Kidney glomerular epithelial cell (primary cell): Measurements from ENCODE around the gene F3.
A peak's percentile ranks its signal among the peaks of the same experiment; 100 is the strongest.
"Not testable (repeated sequence)": the region's sequence is repeated elsewhere in the genome, so short reads cannot be mapped to it uniquely, and the experiment has no call there.

Experiments
- DNase-seq: peaks from one replicate; lab custom pipeline; 2025; lab: John Stamatoyannopoulos, UW

F3 gene

DNA sequence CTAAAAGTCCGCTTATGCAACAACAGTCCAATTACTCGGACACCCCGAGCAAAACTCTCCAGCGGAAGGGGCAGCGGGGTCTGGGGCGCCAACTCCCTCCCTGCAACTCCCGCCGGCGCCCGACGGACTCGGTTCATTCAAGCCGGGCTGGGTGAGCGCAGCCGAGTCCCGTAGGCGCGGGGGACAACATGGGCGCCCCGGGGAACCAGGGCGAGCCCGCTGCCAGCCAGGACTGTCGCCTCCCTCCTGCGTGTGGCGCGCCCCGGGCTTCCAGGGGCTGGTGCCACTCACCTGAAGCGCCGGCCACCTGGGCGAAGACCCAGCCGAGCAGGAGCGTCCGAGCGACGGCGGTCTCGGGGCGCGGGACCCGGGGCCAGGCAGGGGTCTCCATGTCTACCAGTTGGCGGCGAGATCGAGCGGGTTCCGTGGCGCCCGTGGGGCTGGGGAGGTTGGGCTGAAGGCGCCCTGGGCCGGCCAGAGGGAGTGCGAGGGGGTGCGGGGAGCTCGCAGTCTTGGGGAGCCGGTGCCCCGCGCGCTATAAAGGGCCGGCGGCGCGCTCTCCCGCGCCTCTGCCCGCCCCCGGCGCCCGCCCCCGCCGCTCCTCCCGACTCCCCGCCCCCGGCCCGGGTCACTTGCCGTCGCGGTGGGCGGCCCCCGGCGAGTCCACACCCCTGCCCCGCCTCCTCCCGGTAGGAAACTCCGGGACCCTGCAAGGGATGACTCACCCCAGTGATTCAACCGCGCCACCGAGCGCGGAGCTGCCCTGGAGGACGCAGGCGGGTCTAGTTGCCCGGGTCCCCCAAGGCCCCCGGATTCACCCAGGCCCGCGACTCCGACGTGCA lies at the start of gene F3:
F3 (minus strand) TSS at position 514 of the 842 bp plus-strand sequence; CDS start at position 391, 123 bp downstream.
- peak; percentile 65 for DNase-seq

- no peak for DNase-seq
Observed at GRCh38 chr1:94590203-94591137, 48.9 kb upstream of the F3 start.

- DNase-seq: no peak
Observed at GRCh38 chr1:94589728-94590127, 48.2 kb upstream of the F3 start.

GRCh38 chr1:94582565-94582964 lies 41.0 kb upstream of the F3 start:
- DNase-seq: no peak

GRCh38 chr1:94580367-94581115 lies 39.0 kb upstream of the F3 start:
- DNase-seq: no peak

DNA sequence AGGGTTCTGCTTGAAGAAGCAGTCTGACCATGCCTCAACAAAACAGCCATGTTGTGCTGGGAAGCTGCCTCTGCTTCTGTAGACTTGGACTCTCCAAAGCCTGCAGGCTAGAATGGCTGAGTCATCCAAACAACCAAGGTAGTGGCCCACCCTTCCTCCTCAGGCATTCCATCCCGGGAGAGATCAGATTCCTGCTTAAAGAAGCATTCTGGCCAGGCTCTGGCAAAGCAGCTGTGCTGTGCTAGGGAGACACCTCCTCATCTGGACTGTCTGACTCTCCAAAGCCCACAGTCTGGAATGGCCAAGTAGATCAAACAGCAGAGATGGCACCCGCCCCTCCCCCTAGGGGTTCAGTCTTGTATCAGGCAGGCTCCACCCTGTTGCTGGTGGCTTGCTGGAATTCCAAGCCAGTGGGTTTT lies 38.3 kb upstream of the F3 start:
- peak; percentile 75 for DNase-seq

GRCh38 chr1:94578856-94579255 lies 37.3 kb upstream of the F3 start:
- no peak for DNase-seq

DNA sequence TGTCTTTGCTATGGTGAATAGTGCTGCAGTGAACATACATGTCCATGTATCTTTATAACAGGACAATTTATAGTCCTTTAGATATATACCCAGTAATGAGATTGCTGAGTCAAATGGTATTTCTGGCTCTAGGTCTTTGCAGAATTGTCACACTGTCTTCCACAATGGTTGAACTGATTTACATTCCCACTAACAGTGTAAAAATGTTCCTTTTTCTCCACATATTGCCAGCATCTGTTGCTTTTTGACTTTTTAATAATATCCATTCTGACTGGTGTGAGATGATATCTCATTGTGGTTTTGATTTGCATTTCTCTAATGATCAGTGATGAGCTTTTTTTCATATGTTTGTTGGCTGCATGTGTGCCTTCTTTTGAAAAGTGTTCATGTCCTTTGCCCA lies 32.4 kb upstream of the F3 start:
- not testable (repeated sequence) for DNase-seq

DNA sequence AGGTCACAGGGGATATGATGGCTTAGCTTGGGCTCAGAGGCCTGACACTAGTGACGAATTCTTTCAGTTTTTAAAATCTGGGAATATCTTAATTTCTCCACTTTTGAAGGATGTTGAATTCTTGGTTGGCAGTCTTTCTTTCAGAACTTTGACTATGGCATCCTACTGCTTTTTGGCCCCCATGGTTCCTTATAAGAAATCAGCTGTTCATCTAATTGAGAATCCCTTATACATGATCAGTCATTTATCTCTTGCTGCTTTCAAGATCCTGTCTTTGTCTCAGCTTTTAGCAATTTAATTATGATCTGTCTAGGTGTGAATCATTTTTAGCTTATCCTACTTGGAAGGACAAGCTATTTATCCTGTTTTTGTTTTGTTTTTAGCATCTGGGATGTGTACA lies 31.2 kb upstream of the F3 start:
- no peak for DNase-seq

- not testable (repeated sequence) for DNase-seq
Observed at GRCh38 chr1:94570965-94571364, 29.4 kb upstream of the F3 start.

DNA sequence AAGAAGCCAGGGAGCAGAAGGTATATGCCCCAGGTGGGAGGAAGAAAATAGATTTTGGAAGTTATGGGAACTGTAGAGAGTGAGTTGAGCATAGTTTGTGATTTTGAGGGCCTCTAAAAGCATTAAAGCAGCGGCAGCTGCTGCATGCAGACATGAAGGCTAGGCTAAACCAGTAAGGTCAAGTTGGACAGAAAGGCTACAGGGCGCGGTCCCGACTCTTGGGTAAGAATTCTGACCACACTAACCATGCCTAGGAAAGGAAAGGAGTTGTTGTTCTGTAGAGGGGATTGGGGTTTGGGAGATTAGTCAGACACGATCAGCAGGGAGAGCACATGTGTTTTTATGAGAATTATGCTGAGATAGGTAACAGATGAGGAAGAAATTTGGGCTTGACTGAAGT lies 27.2 kb upstream of the F3 start:
- not testable (repeated sequence) for DNase-seq

DNA sequence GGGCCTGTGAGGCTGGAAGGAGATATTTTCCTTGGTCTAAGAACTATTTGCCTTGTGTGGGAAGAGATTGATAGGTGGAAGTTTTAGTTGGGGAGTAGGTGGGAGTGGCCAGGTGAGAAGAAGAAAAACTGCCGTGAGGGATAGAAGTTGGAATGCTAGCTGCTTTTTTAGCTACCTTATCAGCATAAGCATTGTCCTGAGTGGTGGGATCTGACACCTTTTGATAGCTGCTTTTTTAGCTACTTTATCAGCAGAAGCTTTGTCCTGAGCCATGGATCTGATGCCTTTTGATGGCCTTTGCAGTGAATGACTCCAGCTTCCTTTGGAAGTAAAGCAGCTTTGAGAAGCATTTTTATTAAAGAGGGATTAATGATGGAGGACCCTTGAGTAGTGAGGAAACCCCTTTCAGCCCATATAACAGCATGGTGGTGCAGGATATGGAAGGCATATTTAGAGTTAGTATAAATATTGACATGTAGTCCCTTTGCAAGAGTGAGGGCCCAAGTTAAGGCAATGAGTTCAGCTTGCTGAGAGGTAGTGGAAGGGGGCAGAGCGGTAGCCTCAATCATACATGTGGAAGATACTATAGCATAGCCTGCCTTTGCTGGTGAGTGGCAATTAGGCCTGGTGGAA lies 26.5 kb upstream of the F3 start:
- not testable (repeated sequence) for DNase-seq

- not testable (repeated sequence) for DNase-seq
Observed at GRCh38 chr1:94566436-94566835, 24.9 kb upstream of the F3 start.

DNA sequence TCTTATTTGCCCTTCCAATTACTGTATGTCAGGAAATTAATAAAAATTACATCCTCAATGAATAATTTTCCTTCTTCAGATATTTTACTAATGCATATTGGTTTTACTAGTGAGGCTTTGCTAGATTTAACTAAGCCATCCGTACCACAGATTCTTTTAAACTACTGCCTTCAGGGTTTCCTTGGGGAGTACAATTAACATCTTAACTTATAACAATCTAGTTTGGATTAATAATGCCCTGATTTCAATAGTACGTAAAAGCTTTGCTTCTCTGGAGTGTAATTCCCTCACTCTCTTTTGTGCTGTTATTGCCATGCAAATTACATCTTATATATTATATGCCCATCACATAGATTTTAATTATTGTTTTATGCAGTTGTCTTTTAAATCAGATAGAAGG lies 24.3 kb upstream of the F3 start:
- DNase-seq: no peak

- peak; percentile 39 for DNase-seq
Observed at GRCh38 chr1:94562519-94563260, 21.1 kb upstream of the F3 start.

DNA sequence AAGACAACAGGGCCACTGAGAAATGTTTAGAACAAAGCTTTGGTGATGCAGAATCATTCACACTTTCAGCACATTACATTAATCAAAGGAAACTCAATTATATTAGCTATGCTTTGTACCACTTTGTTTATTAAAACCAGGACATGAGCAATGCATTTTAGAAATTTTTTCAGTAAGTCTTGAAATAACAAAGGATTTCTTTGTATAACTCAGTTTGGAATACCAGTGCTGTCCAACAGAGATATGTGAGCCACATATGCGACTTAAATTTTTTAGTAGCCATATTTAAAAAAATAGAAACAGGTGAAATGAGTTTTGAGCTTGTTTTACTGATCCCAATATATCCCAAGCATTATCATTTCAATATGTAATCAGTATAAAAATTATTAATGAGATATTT lies 18.8 kb upstream of the F3 start:
- DNase-seq: no peak

DNA sequence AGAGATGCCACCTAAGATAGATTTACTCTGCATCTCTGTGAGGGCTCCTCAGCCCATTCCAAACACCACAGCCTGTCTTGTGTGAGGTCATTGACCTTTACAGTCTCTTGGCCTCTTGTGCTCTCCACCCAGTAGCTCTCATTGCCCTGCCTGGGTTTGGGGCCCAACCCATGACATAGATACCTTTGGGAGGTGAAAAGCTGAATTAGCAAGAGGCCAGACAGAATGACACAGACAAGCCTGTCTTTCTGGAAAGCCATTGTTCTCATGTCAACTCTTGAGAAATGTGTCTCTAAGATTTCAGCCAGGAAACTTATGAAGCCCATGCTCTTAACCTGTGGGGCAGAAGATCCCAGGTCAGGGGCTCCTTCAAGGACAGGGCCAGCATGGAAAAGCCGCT lies 18.4 kb upstream of the F3 start:
- DNase-seq: no peak

DNA sequence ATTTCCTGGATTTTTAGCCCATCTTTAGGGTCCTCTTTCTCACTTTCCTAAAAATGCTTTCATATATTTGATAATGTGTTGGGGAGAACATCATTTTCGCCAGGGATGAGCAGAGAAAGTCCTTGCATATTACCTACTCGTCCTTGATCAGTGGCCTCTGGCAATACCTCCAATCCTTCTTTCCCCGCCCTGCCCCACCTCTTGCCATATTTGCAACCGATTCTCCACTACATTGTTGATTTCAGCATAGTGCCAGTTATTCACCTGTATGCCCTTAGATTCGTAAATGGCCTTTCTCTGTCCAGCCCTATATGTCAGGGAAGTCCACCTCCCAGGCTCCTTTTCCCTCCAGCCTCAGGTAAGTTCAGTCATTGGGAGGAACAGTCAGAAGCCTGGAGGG lies 13.5 kb upstream of the F3 start:
- DNase-seq: no peak

DNA sequence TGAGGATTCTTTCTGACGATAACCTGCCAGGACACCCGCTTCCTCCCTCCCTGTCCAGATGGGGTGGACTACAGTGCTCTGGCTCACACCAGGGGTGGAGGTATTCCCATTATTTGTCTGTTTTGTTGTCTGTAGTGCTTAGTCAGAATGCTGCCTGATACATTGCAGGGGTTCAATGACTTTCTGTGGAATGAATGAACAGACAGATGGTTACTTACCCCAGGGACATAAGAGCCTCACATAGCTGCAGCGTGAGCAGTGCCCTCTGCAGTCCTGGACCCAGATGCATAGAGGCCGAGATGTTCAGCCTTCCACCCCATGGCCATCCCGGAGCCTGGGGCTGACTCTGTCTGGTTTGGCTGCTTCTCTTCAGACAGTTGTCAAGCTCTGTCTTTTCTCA lies 13.0 kb upstream of the F3 start:
- no peak for DNase-seq

GRCh38 chr1:94553931-94554330 lies 12.4 kb upstream of the F3 start:
- no peak for DNase-seq

GRCh38 chr1:94553323-94553730 lies 11.8 kb upstream of the F3 start:
- DNase-seq: no peak
